Loucy (cell line): Measurements from ENCODE around the gene DCP2.

ENCODE experiments used
- CTCF ChIP-seq: fragments of 200-600 bp; sonication (generic); conservative IDR thresholded peaks from 2 replicates; pipeline ENCODE4 v1.5.1; 2014; ENCODE audit warnings: mild to moderate bottlenecking, antibody characterized with exemption, low read length
- EZH2phosphoT487 ChIP-seq: fragments of 200-600 bp; IDR thresholded peaks from 2 replicates; pipeline ENCODE4 v1.6.1; 2018; ENCODE audit warnings: antibody characterized with exemption, mild to moderate bottlenecking, moderate library complexity, borderline replicate concordance

- TF ChIP-seq CTCF (no peak), EZH2phosphoT487 (no peak)
Observed at GRCh38 chr5:113052041-113052795, 75.6 kb downstream of the DCP2 start.
